Urothelium cell line (cell line): ENCODE data around the gene RIC8B.
A peak's percentile ranks its signal among the peaks of the same experiment; 100 is the strongest.
"Not testable (repeated sequence)": the region's sequence is repeated elsewhere in the genome, so short reads cannot be mapped to it uniquely, and the experiment has no call there.

Experiments used
- DNase-seq: peaks from one replicate; pipeline ENCODE4 v3.0.0; 2011; ENCODE audit warnings: low spot score, mixed read lengths
- FAIRE-seq: peaks from 2 replicates; lab custom pipeline; 2011; peaks lifted over from hg19 to GRCh38; lab: Jason Lieb, UNC

RIC8B gene

GRCh38 chr12:106774005-106774807, at the start of gene RIC8B:
Gene RIC8B (plus strand): TSS chr12:106774682. CDS start chr12:106774746, 64 bp downstream.
- DNase-seq (peak; percentile 91), FAIRE-seq (no peak)

GRCh38 chr12:106724934-106725333, 49.5 kb upstream of the RIC8B start:
- DNase-seq (no peak), FAIRE-seq (no peak)

- not testable (repeated sequence) for FAIRE-seq, DNase-seq
Measured at GRCh38 chr12:106726603-106727202, 47.8 kb upstream of the RIC8B start.

- DNase-seq (no peak), FAIRE-seq (no peak)
Measured at GRCh38 chr12:106729611-106730010, 44.9 kb upstream of the RIC8B start.

- FAIRE-seq (no peak), DNase-seq (no peak)
Measured at GRCh38 chr12:106732890-106733289, 41.6 kb upstream of the RIC8B start.

GRCh38 chr12:106733660-106734059, 40.8 kb upstream of the RIC8B start:
- no peak for FAIRE-seq
- DNase-seq = no peak

GRCh38 chr12:106736051-106736957, 38.2 kb upstream of the RIC8B start:
- FAIRE-seq = no peak
- no peak for DNase-seq

- no peak for FAIRE-seq
- DNase-seq = no peak
Measured at GRCh38 chr12:106739318-106739717, 35.2 kb upstream of the RIC8B start.

GRCh38 chr12:106739815-106740530, 34.5 kb upstream of the RIC8B start:
- peak; percentile 42 for DNase-seq
- no peak for FAIRE-seq

GRCh38 chr12:106740818-106741217, 33.7 kb upstream of the RIC8B start:
- DNase-seq = no peak
- no peak for FAIRE-seq

- FAIRE-seq (no peak), DNase-seq (no peak)
Measured at GRCh38 chr12:106741247-106741646, 33.2 kb upstream of the RIC8B start.

GRCh38 chr12:106743270-106743988, 31.1 kb upstream of the RIC8B start:
- DNase-seq = no peak
- FAIRE-seq = no peak

- FAIRE-seq = no peak
Measured at GRCh38 chr12:106744600-106744999, 29.9 kb upstream of the RIC8B start.

GRCh38 chr12:106745181-106745745, 29.2 kb upstream of the RIC8B start:
- FAIRE-seq = no peak

More at GRCh38 chr12:106744600-106744999, 29.9 kb upstream of the RIC8B start:
- DNase-seq = no peak

GRCh38 chr12:106747973-106748436, 26.5 kb upstream of the RIC8B start:
- no peak for DNase-seq
- no peak for FAIRE-seq

More at GRCh38 chr12:106745181-106745745, 29.2 kb upstream of the RIC8B start:
- no peak for DNase-seq

GRCh38 chr12:106750524-106750923, 24.0 kb upstream of the RIC8B start:
- DNase-seq (no peak), FAIRE-seq (no peak)

GRCh38 chr12:106753526-106753925, 21.0 kb upstream of the RIC8B start:
- FAIRE-seq = no peak
- DNase-seq = no peak

- FAIRE-seq (no peak), DNase-seq (no peak)
Measured at GRCh38 chr12:106754331-106754730, 20.2 kb upstream of the RIC8B start.

GRCh38 chr12:106757623-106758348, 16.7 kb upstream of the RIC8B start:
- DNase-seq (no peak), FAIRE-seq (no peak)
